Keratinocyte (primary cell): ENCODE data around the gene TP53BP2. TPM values are rescaled to one million over a fixed set of nuclear protein-coding genes. Genes with fewer than 3 reads are reported as not detected.

Source experiments
- DNase-seq: peaks from one replicate; pipeline ENCODE4 v3.0.0-alpha.2; 2011; ENCODE audit warnings: low read depth, missing footprints, low spot score
- FAIRE-seq: peaks from 2 replicates; lab custom pipeline; 2011; peaks lifted over from hg19 to GRCh38; lab: Jason Lieb, UNC
- H2AFZ ChIP-seq: 2 replicates; pipeline ENCODE4 v1.6.0; 2012; ENCODE audit warnings: low read length, control low read depth, inconsistent platforms; ENCODE audit not compliant: control insufficient read depth
- H3K27ac ChIP-seq: 2 replicates; pipeline ENCODE4 v1.5.1; 2011; ENCODE audit warnings: low read length; ENCODE audit not compliant: control insufficient read depth, insufficient read depth
- H3K27me3 ChIP-seq: 3 replicates; pipeline ENCODE4 v1.6.0; 2011; ENCODE audit warnings: low read length; ENCODE audit not compliant: control insufficient read depth, insufficient read depth; ENCODE audit errors: extremely low read depth
- H3K36me3 ChIP-seq, 2 experiments: 2 replicates in 1 of 2; 3 replicates in 1 of 2; pipeline ENCODE4 v1.5.1; 2011; ENCODE audit warnings: low read length in 2 of 2, mild to moderate bottlenecking in 1 of 2; ENCODE audit not compliant: control insufficient read depth in 2 of 2, insufficient read depth in 2 of 2; ENCODE audit errors: extremely low read depth in 1 of 2
- H3K4me1 ChIP-seq: 3 replicates; pipeline ENCODE4 v1.5.1; 2011; ENCODE audit warnings: low read length; ENCODE audit not compliant: control insufficient read depth, insufficient read depth; ENCODE audit errors: extremely low read depth
- H3K4me2 ChIP-seq: 3 replicates; pipeline ENCODE4 v1.6.0; 2011; ENCODE audit warnings: low read depth, low read length; ENCODE audit not compliant: control insufficient read depth, insufficient read depth; ENCODE audit errors: extremely low read depth
- H3K4me3 ChIP-seq, 3 experiments: fragments of 200-600 bp in 1 of 3; sonication (generic) in 1 of 3; 2 replicates in 2 of 3; 3 replicates in 1 of 3; pipeline ENCODE4 v1.5.1; 2011 to 2016; ENCODE audit warnings: low read length in 3 of 3, mild to moderate bottlenecking in 3 of 3, control low read depth in 2 of 3, inconsistent platforms in 1 of 3, low read depth in 1 of 3, mixed read lengths in 1 of 3, mixed run types in 1 of 3, moderate library complexity in 1 of 3; ENCODE audit not compliant: control insufficient read depth in 2 of 3, insufficient read depth in 2 of 3; ENCODE audit errors: extremely low read depth in 1 of 3
- H3K79me2 ChIP-seq: 2 replicates; pipeline ENCODE4 v1.6.0; 2012; ENCODE audit warnings: low read length; ENCODE audit not compliant: control insufficient read depth, insufficient read depth
- H3K9ac ChIP-seq: 3 replicates; pipeline ENCODE4 v1.6.0; 2011; ENCODE audit warnings: low read length; ENCODE audit not compliant: control insufficient read depth, insufficient read depth; ENCODE audit errors: extremely low read depth
- H3K9me1 ChIP-seq: 3 replicates; pipeline ENCODE4 v1.6.0; 2011; ENCODE audit warnings: low read length; ENCODE audit not compliant: control insufficient read depth, insufficient read depth; ENCODE audit errors: extremely low read depth
- H3K9me3 ChIP-seq: 2 replicates; pipeline ENCODE4 v1.5.1; 2012; ENCODE audit warnings: low read depth, low read length; ENCODE audit not compliant: control insufficient read depth
- H4K20me1 ChIP-seq: 3 replicates; pipeline ENCODE4 v1.6.0; 2011; ENCODE audit warnings: low read length; ENCODE audit not compliant: control insufficient read depth, insufficient read depth; ENCODE audit errors: extremely low read depth
- CTCF ChIP-seq, 3 experiments: IDR thresholded peaks in 1 of 3; conservative IDR thresholded peaks in 1 of 3; optimal IDR thresholded peaks in 1 of 3; 2 replicates in 2 of 3; 3 replicates in 1 of 3; pipeline versions ENCODE3 to v1.5.1; 2011; ENCODE audit warnings: low read length in 3 of 3, mild to moderate bottlenecking in 3 of 3, moderate library complexity in 2 of 3, control low read depth in 1 of 3, inconsistent platforms in 1 of 3; ENCODE audit not compliant: insufficient read depth in 2 of 3; ENCODE audit errors: extremely low read depth in 1 of 3
- EZH2 ChIP-seq: IDR thresholded peaks from one replicate; pipeline ENCODE4 v1.6.1; 2012; ENCODE audit warnings: inconsistent platforms, mild to moderate bottlenecking, low read length, moderate library complexity
- dilution Hi-C: fragments of 300-500 bp; cut with MboI; formaldehyde crosslinking; loops from one replicate; pipeline ENCODE4 v1.7.0; 2020; ENCODE audit warnings: low sequenced_read_pairs; ENCODE audit not compliant: extremely low pct_ligation_motif_present
- polyA plus RNA-seq, 5 experiments: library from polyadenylated mRNA; depleted of rRNA in 3 of 5; stranded (reverse) in 3 of 5; stranded (forward) in 1 of 5; unstranded in 1 of 5; fragments of >200 nt; gene quantifications; 1 replicate in 1 of 5; 2 replicates in 3 of 5; 3 replicates in 1 of 5; pipeline versions ENCODE4 v1.2.1 to v1.2.3, GENCODE V29; 2011 to 2012; ENCODE audit warnings: missing spikeins in 2 of 5, low read depth in 1 of 5, low replicate concordance in 1 of 5

Gene TP53BP2
- polyA plus RNA-seq, 1 donor (not counting 4 experiments of a cell fraction or from before 2014, with no cell fraction given) = 22.5 TPM

GRCh38 chr1:223771814-223772770, 73.7 kb downstream of the TP53BP2 start:
- H3K4me2 ChIP-seq = peak overlapping the region; percentile 57
- dilution Hi-C loops = no loop called here
- peaks cover 3% of the 10 kb centered on the region for H3K9me1 ChIP-seq
- peak overlapping the region; percentile 45 for H3K9ac ChIP-seq
- FAIRE-seq (peak; percentile 85), DNase-seq (peak; percentile 25)
- H2AFZ ChIP-seq = no peak overlapping the region
- no peaks in the 10 kb centered on the region for H3K79me2 ChIP-seq
- no peaks in the 10 kb centered on the region for H4K20me1 ChIP-seq
- no peaks in the 10 kb centered on the region for H3K27me3 ChIP-seq
- H3K36me3 ChIP-seq = peaks cover 30 to 57% of the 10 kb centered on the region in 2 experiments
- TF ChIP-seq CTCF (optimal IDR thresholded peaks at IDR 0.05 in 1 of 3, IDR thresholded peaks at IDR 0.05 in 1 of 3, conservative IDR thresholded peaks at IDR 0.05 in 1 of 3; ENCODE audit: extremely low read depth in 1 of 3, insufficient read depth in 2 of 3, low read length in 3 of 3) (no peak), EZH2 (no peak)
- H3K4me1 ChIP-seq = peaks cover 64% of the 10 kb centered on the region
- no peaks in the 10 kb centered on the region for H3K9me3 ChIP-seq
- H3K4me3 ChIP-seq = peak overlapping the region in 1 of 3 experiments; percentile 43
- H3K27ac ChIP-seq = peak overlapping the region; percentile 81

DNA sequence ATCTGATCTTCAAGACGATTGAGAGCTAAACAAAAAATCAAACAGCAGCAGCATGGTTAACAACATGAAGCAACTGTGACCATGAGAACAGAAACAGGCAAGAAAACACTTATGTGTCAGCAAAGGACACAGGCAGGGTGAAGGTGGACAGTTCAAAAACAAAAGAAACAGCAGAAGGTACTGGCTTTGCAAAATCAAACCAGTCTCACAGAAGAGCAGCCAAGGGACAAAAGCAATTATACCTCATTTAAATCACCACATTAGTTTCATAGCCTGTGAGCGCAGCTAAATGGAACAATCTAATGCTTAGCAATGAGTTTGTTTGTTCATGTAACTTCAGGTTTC, 74.3 kb downstream of the TP53BP2 start:
- Histone ChIP-seq H2AFZ (no peak overlapping the region), H3K9me1 (peaks cover 2% of the 10 kb centered on the region), H3K36me3 (peaks cover 31 to 54% of the 10 kb centered on the region in 2 experiments), H3K79me2 (peaks cover under 1% of the 10 kb centered on the region), H3K27me3 (no peaks in the 10 kb centered on the region), H3K4me3 (no peak overlapping the region), H3K27ac (peak overlapping the region; percentile 81), H4K20me1 (no peaks in the 10 kb centered on the region), H3K4me2 (peak overlapping the region; percentile 57), H3K9me3 (no peaks in the 10 kb centered on the region), H3K4me1 (peaks cover 62% of the 10 kb centered on the region), H3K9ac (peak overlapping the region; percentile 45)
- TF ChIP-seq CTCF (optimal IDR thresholded peaks at IDR 0.05 in 1 of 3, IDR thresholded peaks at IDR 0.05 in 1 of 3, conservative IDR thresholded peaks at IDR 0.05 in 1 of 3; ENCODE audit: extremely low read depth in 1 of 3, insufficient read depth in 2 of 3, low read length in 3 of 3) = no peak
- no peak for TF ChIP-seq EZH2
- no peak for DNase-seq
- dilution Hi-C loops = no loop called here
- FAIRE-seq = no peak
